K562 (cell line): ENCODE data around the gene TTC32. TPM values are rescaled to one million over a fixed set of nuclear protein-coding genes. Genes with fewer than 3 reads are reported as not detected.

ENCODE experiments used
- ATAC-seq: fragments of 200-7000 bp; cut with Tn5 transposase; 3 replicates; pipeline ENCODE4 v1.9.1; 2020; ENCODE audit warnings: moderate library complexity
- BruUV-seq: library from RNA; stranded (reverse); fragments of 400-500 nt; replicated peaks from 2 replicates; lab custom pipeline; 2021; lab: Mats Ljungman, UMichigan
- CTCF ChIA-PET: fragments of 300-600 bp; formaldehyde crosslinking; extraction: SDS; loops from one replicate; lab custom pipeline; 2021; ENCODE audit warnings: low intra/inter-chr PET ratio; lab: Yijun Ruan, JAX
- POLR2A ChIA-PET: fragments of 300-600, 350-650 bp; sonication (Branson Sonifier 250); formaldehyde crosslinking; extraction: SDS; loops from one replicate; lab custom pipeline; 2021; ENCODE audit warnings: antibody characterized with exemption, inconsistent platforms; lab: Yijun Ruan, JAX
- DNase-seq, 4 experiments: peaks; one replicate each; pipeline versions ENCODE4 v3.0.0 to v3.0.0-alpha.2; 2011 to 2018; ENCODE audit warnings: low spot score in 3 of 4, mixed read lengths in 3 of 4; ENCODE audit errors: extremely low read depth in 1 of 4
- FAIRE-seq: peaks from 2 replicates; lab custom pipeline; 2011; peaks lifted over from hg19 to GRCh38; lab: Jason Lieb, UNC
- H2AFZ ChIP-seq: 2 replicates; pipeline ENCODE4 v1.6.0; 2011; ENCODE audit warnings: low read depth, low read length, control low read depth, inconsistent platforms
- H3K27ac ChIP-seq: fragments of 200-600 bp; 3 replicates; pipeline ENCODE4 v1.8.0; 2011; ENCODE audit warnings: low read depth, mild to moderate bottlenecking, control low read depth, inconsistent platforms, low read length, moderate library complexity, mixed read lengths; ENCODE audit errors: extremely low read depth
- H3K27me3 ChIP-seq, 2 experiments: fragments of 300-600 bp in 1 of 2; 2 replicates in 1 of 2; 3 replicates in 1 of 2; pipeline versions ENCODE4 v1.6.0 to v1.8.0; 2011; ENCODE audit warnings: inconsistent platforms in 2 of 2, low read length in 2 of 2, mild to moderate bottlenecking in 1 of 2, mixed read lengths in 1 of 2, moderate library complexity in 1 of 2; ENCODE audit not compliant: control insufficient read depth in 2 of 2, insufficient read depth in 2 of 2
- H3K36me3 ChIP-seq: fragments of 300-600 bp; 3 replicates; pipeline ENCODE4 v1.8.0; 2011; ENCODE audit warnings: mild to moderate bottlenecking, low read length, inconsistent platforms; ENCODE audit not compliant: control insufficient read depth, insufficient read depth
- H3K4me1 ChIP-seq, 2 experiments: fragments of 200-600 bp in 1 of 2; replicated peaks in 1 of 2; 2 replicates in 1 of 2; 3 replicates in 1 of 2; pipeline versions ENCODE4 v1.5.1 to v1.8.0; 2011; ENCODE audit warnings: inconsistent platforms in 2 of 2, low read length in 2 of 2, mild to moderate bottlenecking in 1 of 2, mixed read lengths in 1 of 2, moderate library complexity in 1 of 2; ENCODE audit not compliant: control insufficient read depth in 2 of 2, insufficient read depth in 2 of 2
- H3K4me2 ChIP-seq: 2 replicates; pipeline ENCODE4 v1.6.1; 2011; ENCODE audit warnings: low read length, control low read depth, inconsistent platforms, mixed read lengths; ENCODE audit not compliant: insufficient read depth
- H3K4me3 ChIP-seq: fragments of 200-600 bp; sonication (generic), shearing (Covaris generic); 2 replicates; pipeline ENCODE4 v1.5.1; 2016; ENCODE audit warnings: control low read depth, inconsistent platforms
- H3K79me2 ChIP-seq: fragments of 200-600 bp; 3 replicates; pipeline ENCODE4 v1.8.0; 2011; ENCODE audit warnings: low read length, inconsistent platforms; ENCODE audit not compliant: control insufficient read depth, insufficient read depth
- H3K9ac ChIP-seq, 2 experiments: 2 replicates each; pipeline versions ENCODE4 v1.6.0 to v1.6.1; 2011; ENCODE audit warnings: low read depth in 2 of 2, low read length in 2 of 2, control low read depth in 1 of 2, inconsistent platforms in 1 of 2, mild to moderate bottlenecking in 1 of 2, mixed read lengths in 1 of 2; ENCODE audit not compliant: insufficient read depth in 1 of 2
- H3K9me1 ChIP-seq: one replicate; pipeline ENCODE4 v1.6.0; 2011; ENCODE audit warnings: inconsistent platforms, mild to moderate bottlenecking, low read length, moderate library complexity; ENCODE audit not compliant: control insufficient read depth, insufficient read depth
- H3K9me3 ChIP-seq: replicated peaks from 2 replicates; pipeline ENCODE4 v1.5.1; 2011; ENCODE audit warnings: low read depth, low read length, inconsistent platforms; ENCODE audit not compliant: control insufficient read depth, insufficient read depth
- H4K20me1 ChIP-seq: replicated peaks from 2 replicates; pipeline ENCODE4 v1.6.1; 2011; ENCODE audit warnings: low read length, inconsistent platforms, mixed read lengths; ENCODE audit not compliant: control insufficient read depth, insufficient read depth
- CBX8 ChIP-seq: fragments of 200-600 bp; sonication (generic); IDR thresholded peaks from 2 replicates; pipeline ENCODE4 v1.6.1; 2012; ENCODE audit warnings: borderline replicate concordance, mixed run types, low read depth, mild to moderate bottlenecking, moderate library complexity, mixed read lengths, low read length, control low read depth, inconsistent platforms; ENCODE audit not compliant: poor library complexity, severe bottlenecking; ENCODE audit errors: extremely low read depth
- COPS2 ChIP-seq: fragments of 450-650 bp; conservative IDR thresholded peaks from 2 replicates; pipeline ENCODE4 v1.6.1; 2016; ENCODE audit warnings: mild to moderate bottlenecking, moderate library complexity
- EGR1 ChIP-seq: fragments of 450-650 bp; conservative IDR thresholded peaks from 2 replicates; pipeline ENCODE4 v1.6.1; 2017; ENCODE audit warnings: mild to moderate bottlenecking
- FOXM1 ChIP-seq, 2 experiments: fragments of 450-650 bp in 1 of 2; sonication (generic) in 1 of 2; formaldehyde crosslinking in 1 of 2; IDR thresholded peaks; 2 replicates each; pipeline versions ENCODE4 v1.6.1 to v1.9.0; 2017 to 2022; ENCODE audit warnings: low read depth in 2 of 2, mild to moderate bottlenecking in 2 of 2, missing genetic modification reagents in 1 of 2, moderate library complexity in 1 of 2
- GATAD2A ChIP-seq: fragments of 450-650 bp; IDR thresholded peaks from 2 replicates; pipeline ENCODE4 v1.6.1; 2017
- KHSRP ChIP-seq: fragments of 450-650 bp; IDR thresholded peaks from 2 replicates; pipeline ENCODE4 v1.6.1; 2017
- L3MBTL2 ChIP-seq: fragments of 450-650 bp; IDR thresholded peaks from 2 replicates; pipeline ENCODE4 v1.6.1; 2016; ENCODE audit warnings: mild to moderate bottlenecking, moderate library complexity
- NCOA6 ChIP-seq: fragments of 450-650 bp; IDR thresholded peaks from 2 replicates; pipeline ENCODE4 v1.6.1; 2017; ENCODE audit warnings: mild to moderate bottlenecking
- NUFIP1 ChIP-seq: fragments of 450-650 bp; IDR thresholded peaks from 2 replicates; pipeline ENCODE4 v1.6.1; 2018; ENCODE audit not compliant: partially characterized antibody
- OTX1 ChIP-seq: fragments of 450-650 bp; formaldehyde crosslinking; IDR thresholded peaks from 2 replicates; pipeline ENCODE4 v1.4.0; 2022; ENCODE audit warnings: mild to moderate bottlenecking
- PATZ1 ChIP-seq: fragments of 250-450 bp; sonication (Bioruptor Pico); IDR thresholded peaks from 2 replicates; pipeline ENCODE4 v1.5.0; 2020; ENCODE audit warnings: mild to moderate bottlenecking, borderline replicate concordance
- SOX6 ChIP-seq: fragments of 450-650 bp; IDR thresholded peaks from 2 replicates; pipeline ENCODE4 v1.6.1; 2014; ENCODE audit warnings: mild to moderate bottlenecking
- TARDBP ChIP-seq: fragments of 450-650 bp; IDR thresholded peaks from 2 replicates; pipeline ENCODE4 v1.6.1; 2016
- TFAM ChIP-seq: fragments of 250-450 bp; sonication (Bioruptor Pico); conservative IDR thresholded peaks from 2 replicates; pipeline ENCODE4 v1.5.0; 2021; ENCODE audit warnings: mild to moderate bottlenecking, moderate library complexity
- ZNF444 ChIP-seq: fragments of 250-450 bp; sonication (Bioruptor Pico); IDR thresholded peaks from 2 replicates; pipeline ENCODE4 v1.4.0; 2020; ENCODE audit warnings: mild to moderate bottlenecking, moderate library complexity
- ZNF764 ChIP-seq: fragments of 250-450 bp; sonication (Bioruptor Pico); IDR thresholded peaks from 2 replicates; pipeline ENCODE4 v1.4.0; 2020; ENCODE audit warnings: low read depth, mild to moderate bottlenecking, moderate library complexity
- WGBS: fragments of 100-300 bp; shearing (Covaris generic); methylation state at CpG from one replicate; pipeline ENCODE4 v1.1.6; 2016; ENCODE audit warnings: low coverage, mixed read lengths; ENCODE audit not compliant: insufficient coverage; ENCODE audit errors: missing lambda C conversion rate; 5-methylcytosine and 5-hydroxymethylcytosine counted together
- in situ Hi-C: fragments of 300-500 bp; cut with MboI; formaldehyde crosslinking; loops from 4 replicates; pipeline ENCODE4 v1.15.0; 2018; ENCODE audit warnings: inconsistent platforms, mixed read lengths
- intact Hi-C: fragments of 100-400 bp; cut with micrococcal nuclease; formaldehyde crosslinking; loops from 2 replicates; pipeline ENCODE4 v1.14.2; 2022
- polyA plus RNA-seq, 8 experiments: library from polyadenylated mRNA; depleted of rRNA in 4 of 8; stranded (reverse) in 5 of 8; unstranded in 3 of 8; fragments of >200 nt; fragmentation: Nextera tagmentation in 2 of 8; fragmentation: Illumina TruSeq in 1 of 8; extraction: Ambion mirVana in 2 of 8; extraction: Trizol in 1 of 8; gene quantifications; 2 replicates each; pipeline versions ENCODE4 v1.2.1 to v1.2.3, GENCODE V29; 2011 to 2014; ENCODE audit warnings: inconsistent platforms in 1 of 8, missing spikeins in 1 of 8
- total RNA-seq, 7 experiments: library from RNA; depleted of rRNA in 6 of 7; stranded (reverse); fragments of >200 nt in 6 of 7; fragmentation: Illumina TruSeq in 2 of 7; extraction: Trizol in 2 of 7; gene quantifications; 2 replicates each; pipeline versions ENCODE4 v1.2.1 to v1.2.3, GENCODE V29; 2011 to 2021; ENCODE audit warnings: low replicate concordance in 1 of 7
- TF ChIP-seq, protein P1 (sequence below), 2 experiments: fragments of 450-650 bp; conservative IDR thresholded peaks; 2 replicates each; pipeline ENCODE4 v1.6.1; 2017; ENCODE audit warnings: mild to moderate bottlenecking in 2 of 2, moderate library complexity in 2 of 2
- TF ChIP-seq, protein P2 (sequence below): fragments of 250-450 bp; sonication (Bioruptor Pico); IDR thresholded peaks from 2 replicates; pipeline ENCODE4 v1.8.0; 2021; ENCODE audit warnings: moderate library complexity, mild to moderate bottlenecking, inconsistent platforms

TTC32 gene
- total and polyA plus RNA-seq, 9 of the 15 experiments (the other 6 are each of a cell fraction or from before 2014, with no cell fraction given) = 27.6 to 71.4 (median 52.6) TPM

GRCh38 chr2:19868701-19869580, 32.8 kb downstream of the TTC32 start (continued):
- TF ChIP-seq, protein P1, sequence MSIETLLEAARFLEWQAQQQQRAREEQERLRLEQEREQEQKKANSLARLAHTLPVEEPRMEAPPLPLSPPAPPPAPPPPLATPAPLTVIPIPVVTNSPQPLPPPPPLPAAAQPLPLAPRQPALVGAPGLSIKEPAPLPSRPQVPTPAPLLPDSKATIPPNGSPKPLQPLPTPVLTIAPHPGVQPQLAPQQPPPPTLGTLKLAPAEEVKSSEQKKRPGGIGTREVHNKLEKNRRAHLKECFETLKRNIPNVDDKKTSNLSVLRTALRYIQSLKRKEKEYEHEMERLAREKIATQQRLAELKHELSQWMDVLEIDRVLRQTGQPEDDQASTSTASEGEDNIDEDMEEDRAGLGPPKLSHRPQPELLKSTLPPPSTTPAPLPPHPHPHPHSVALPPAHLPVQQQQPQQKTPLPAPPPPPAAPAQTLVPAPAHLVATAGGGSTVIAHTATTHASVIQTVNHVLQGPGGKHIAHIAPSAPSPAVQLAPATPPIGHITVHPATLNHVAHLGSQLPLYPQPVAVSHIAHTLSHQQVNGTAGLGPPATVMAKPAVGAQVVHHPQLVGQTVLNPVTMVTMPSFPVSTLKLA (conservative IDR thresholded peaks at IDR 0.05) = 0 out of 4 replicates have a peak, but pooled peaks of 1 of the 2 experiments have one; percentile 32
- TF ChIP-seq ZNF764 (CRISPR knock-in tag) (no peak), EGR1 (0 out of 2 replicates have a peak, but pooled peaks have one; percentile 10), L3MBTL2 (0 out of 2 replicates have a peak, but pooled peaks have one; percentile 26), CBX8 (no peak)

GRCh38 chr2:19868224-19868623, 33.6 kb downstream of the TTC32 start:
- ATAC-seq = no peak
- Histone ChIP-seq H3K79me2 (no peaks in the 10 kb centered on the region), H2AFZ (no peak overlapping the region), H3K9me3 (no peaks in the 10 kb centered on the region), H3K4me3 (no peak overlapping the region), H3K9ac (no peak overlapping the region), H3K27me3 (peaks cover 11 to 29% of the 10 kb centered on the region in 2 experiments; a peak in 4 of 5 replicates), H3K36me3 (no peaks in the 10 kb centered on the region), H3K4me2 (no peak overlapping the region; the same call in 1 of the 2 replicates), H3K4me1 (peaks cover 4 to 18% of the 10 kb centered on the region in 2 experiments; a peak in 3 of 5 replicates), H3K9me1 (no peaks in the 10 kb centered on the region), H3K27ac (no peak overlapping the region), H4K20me1 (peaks cover 3% of the 10 kb centered on the region; the same call in 1 of the 2 replicates)
- ChIA-PET CTCF (no interaction called here), POLR2A (interaction anchor here (1.1 kb wide), 1 partner anchor 168 kb away, joined by 3 read pairs; no protein-coding TSS in a partner anchor)
- no peak for DNase-seq
- in situ Hi-C loops (loop anchor here (10.0 to 25.0 kb wide), 2 partner anchors 513 to 1106 kb away; partner anchors contain the start of gene OSR1), intact Hi-C loops (loop anchor here (10.0 kb wide), 1 partner anchor 123 kb away; no protein-coding TSS in a partner anchor)
- 25% methylated on average over 7 of the region's 7 CpGs for WGBS
- BruUV-seq = no TSS peak
- no peak for FAIRE-seq
- TF ChIP-seq NCOA6 (no peak), NUFIP1 (no peak), GATAD2A (no peak), OTX1 (CRISPR knock-in tag) (no peak), PATZ1 (CRISPR knock-in tag) (no peak), FOXM1 (IDR thresholded peaks at IDR 0.05; ENCODE audit: low read depth) (no peak), FOXM1 (CRISPR knock-in tag; IDR thresholded peaks at IDR 0.05; ENCODE audit: low read depth) (no peak), SOX6 (no peak), TARDBP (no peak), COPS2 (no peak), ZNF444 (no peak), KHSRP (no peak), TFAM (CRISPR knock-in tag) (no peak)
- TF ChIP-seq, protein P2, sequence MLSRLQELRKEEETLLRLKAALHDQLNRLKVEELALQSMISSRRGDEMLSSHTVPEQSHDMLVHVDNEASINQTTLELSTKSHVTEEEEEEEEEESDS (CRISPR knock-in tag) = no peak
